HCT116 (cell line): ENCODE results near the gene EARS2. TPM values are rescaled to one million over a fixed set of nuclear protein-coding genes. Genes with fewer than 3 reads are reported as not detected.
A peak's percentile ranks its signal among the peaks of the same experiment; 100 is the strongest.

Experiments used
- ATAC-seq: fragments of 200-7000 bp; cut with Tn5 transposase; 2 replicates; pipeline ENCODE4 v1.9.1; 2020; ENCODE audit warnings: mild to moderate bottlenecking, moderate library complexity
- BruUV-seq: library from RNA; stranded (reverse); fragments of 400-500 nt; replicated peaks from 2 replicates; lab custom pipeline; 2021; lab: Mats Ljungman, UMichigan
- CTCF ChIA-PET: fragments of 300-600 bp; sonication (Branson Sonifier 250); formaldehyde crosslinking; loops from one replicate; lab custom pipeline; 2021; ENCODE audit warnings: antibody characterized with exemption; lab: Charles Lee
- POLR2A ChIA-PET: fragments of 300-600, 350-600 bp; sonication (Branson Sonifier 250); formaldehyde crosslinking; loops from one replicate; lab custom pipeline; 2021; ENCODE audit warnings: antibody characterized with exemption; lab: Charles Lee
- RAD21 ChIA-PET, 2 experiments: fragments of 300-600 bp; sonication (Branson Sonifier 250); formaldehyde crosslinking; loops; one replicate each; lab custom pipeline; 2023; ENCODE audit warnings: low total read pairs in 2 of 2; ENCODE audit not compliant: uncharacterized antibody in 2 of 2, unreplicated experiment in 2 of 2, low non-redundant PET in 1 of 2; lab: Charles Lee
- DNase-seq: peaks from one replicate; pipeline ENCODE4 v3.0.0-alpha.2; 2010; ENCODE audit warnings: low read depth, low spot score
- H2AFZ ChIP-seq: fragments of 200-600 bp; shearing (Covaris generic), sonication (generic); 2 replicates; pipeline ENCODE4 v1.6.1; 2017; ENCODE audit warnings: low read depth, mixed run types, mixed read lengths, antibody characterized with exemption, low read length; ENCODE audit not compliant: poor library complexity, severe bottlenecking
- H3K27ac ChIP-seq: 2 replicates; pipeline ENCODE4 v1.5.1; 2012; ENCODE audit warnings: low read depth, low read length
- H3K27me3 ChIP-seq: fragments of 200-600 bp; sonication (generic); 2 replicates; pipeline ENCODE4 v1.6.1; 2016; ENCODE audit warnings: mixed run types, low read length, mixed read lengths; ENCODE audit not compliant: insufficient read depth
- H3K36me3 ChIP-seq, 2 experiments: fragments of 200-500 bp in 1 of 2; fragments of 200-600 bp in 1 of 2; sonication (Bioruptor generic) in 1 of 2; sonication (generic) in 1 of 2; 2 replicates each; pipeline versions ENCODE4 v1.5.1 to v1.6.1; 2014 to 2016; ENCODE audit warnings: low read length in 2 of 2, inconsistent platforms in 1 of 2, mixed read lengths in 1 of 2, mixed run types in 1 of 2; ENCODE audit not compliant: insufficient read depth in 2 of 2, control insufficient read depth in 1 of 2
- H3K4me1 ChIP-seq, 2 experiments: fragments of 200-600 bp in 1 of 2; sonication (generic) in 1 of 2; 2 replicates each; pipeline versions ENCODE4 v1.5.1 to v1.6.1; 2012 to 2017; ENCODE audit warnings: low read length in 2 of 2, inconsistent platforms in 1 of 2, mild to moderate bottlenecking in 1 of 2, mixed read lengths in 1 of 2, mixed run types in 1 of 2, moderate library complexity in 1 of 2; ENCODE audit not compliant: insufficient read depth in 2 of 2, control insufficient read depth in 1 of 2
- H3K4me2 ChIP-seq: fragments of 200-600 bp; sonication (generic); 2 replicates; pipeline ENCODE4 v1.6.1; 2017; ENCODE audit warnings: mixed run types, low read length, mixed read lengths
- H3K4me3 ChIP-seq, 2 experiments: fragments of 200-600 bp in 1 of 2; sonication (generic) in 1 of 2; replicated peaks in 1 of 2; 2 replicates each; pipeline ENCODE4 v1.5.1; 2011 to 2016; ENCODE audit warnings: low read length in 2 of 2, control low read depth in 1 of 2, low read depth in 1 of 2, mild to moderate bottlenecking in 1 of 2, mixed read lengths in 1 of 2, mixed run types in 1 of 2
- H3K79me2 ChIP-seq: fragments of 200-600 bp; sonication (generic); 2 replicates; pipeline ENCODE4 v1.6.1; 2017; ENCODE audit warnings: mild to moderate bottlenecking, mixed run types, low read length, moderate library complexity, mixed read lengths; ENCODE audit not compliant: insufficient read depth
- H3K9ac ChIP-seq: fragments of 200-600 bp; sonication (generic); 2 replicates; pipeline ENCODE4 v1.6.1; 2016; ENCODE audit warnings: low read length, mixed read lengths
- H3K9me2 ChIP-seq: fragments of 200-600 bp; sonication (generic), shearing (Covaris generic); 2 replicates; pipeline ENCODE4 v1.6.1; 2017; ENCODE audit warnings: mixed run types, mild to moderate bottlenecking, moderate library complexity; ENCODE audit not compliant: insufficient read depth
- H3K9me3 ChIP-seq, 2 experiments: fragments of 200-500 bp in 1 of 2; fragments of 200-600 bp in 1 of 2; sonication (Bioruptor generic) in 1 of 2; sonication (generic) in 1 of 2; 2 replicates each; pipeline ENCODE4 v1.6.1; 2014 to 2017; ENCODE audit warnings: low read length in 2 of 2, mixed read lengths in 2 of 2, inconsistent platforms in 1 of 2, low read depth in 1 of 2, mild to moderate bottlenecking in 1 of 2, mixed run types in 1 of 2, moderate library complexity in 1 of 2; ENCODE audit not compliant: control insufficient read depth in 1 of 2, insufficient read depth in 1 of 2
- H4K20me1 ChIP-seq: fragments of 200-600 bp; sonication (generic), shearing (Covaris generic); 2 replicates; pipeline ENCODE4 v1.6.1; 2017; ENCODE audit warnings: mixed run types, mild to moderate bottlenecking, moderate library complexity; ENCODE audit not compliant: insufficient read depth
- YY1 ChIP-seq: IDR thresholded peaks from 2 replicates; pipeline ENCODE4 v1.6.1; 2011; ENCODE audit warnings: low read length, low read depth, moderate library complexity, mild to moderate bottlenecking; ENCODE audit not compliant: insufficient replicate concordance; ENCODE audit errors: extremely low read depth
- intact Hi-C: fragments of 100-400 bp; cut with micrococcal nuclease; formaldehyde crosslinking; loops from 2 replicates; pipeline ENCODE4 v1.10.0; 2022
- total RNA-seq: library from RNA; stranded (reverse); gene quantifications from one replicate; pipeline ENCODE4 v1.2.1, GENCODE V29; 2021; ENCODE audit not compliant: unreplicated experiment
- TF ChIP-seq, protein P1 (sequence below), 3 experiments: fragments of 200-600 bp in 1 of 3; sonication (generic) in 1 of 3; IDR thresholded peaks in 2 of 3; conservative IDR thresholded peaks in 1 of 3; 2 replicates each; pipeline ENCODE4 v1.5.1; 2012 to 2017; ENCODE audit warnings: low read depth in 2 of 3, low read length in 2 of 3, antibody characterized with exemption in 1 of 3, borderline replicate concordance in 1 of 3, control low read depth in 1 of 3, mild to moderate bottlenecking in 1 of 3, mixed read lengths in 1 of 3, mixed run types in 1 of 3, moderate library complexity in 1 of 3; ENCODE audit not compliant: insufficient read depth in 1 of 3

The EARS2 gene
- total RNA-seq, 1 experiment from 2014 or later, result 35.6 TPM

- TF ChIP-seq, protein P1, sequence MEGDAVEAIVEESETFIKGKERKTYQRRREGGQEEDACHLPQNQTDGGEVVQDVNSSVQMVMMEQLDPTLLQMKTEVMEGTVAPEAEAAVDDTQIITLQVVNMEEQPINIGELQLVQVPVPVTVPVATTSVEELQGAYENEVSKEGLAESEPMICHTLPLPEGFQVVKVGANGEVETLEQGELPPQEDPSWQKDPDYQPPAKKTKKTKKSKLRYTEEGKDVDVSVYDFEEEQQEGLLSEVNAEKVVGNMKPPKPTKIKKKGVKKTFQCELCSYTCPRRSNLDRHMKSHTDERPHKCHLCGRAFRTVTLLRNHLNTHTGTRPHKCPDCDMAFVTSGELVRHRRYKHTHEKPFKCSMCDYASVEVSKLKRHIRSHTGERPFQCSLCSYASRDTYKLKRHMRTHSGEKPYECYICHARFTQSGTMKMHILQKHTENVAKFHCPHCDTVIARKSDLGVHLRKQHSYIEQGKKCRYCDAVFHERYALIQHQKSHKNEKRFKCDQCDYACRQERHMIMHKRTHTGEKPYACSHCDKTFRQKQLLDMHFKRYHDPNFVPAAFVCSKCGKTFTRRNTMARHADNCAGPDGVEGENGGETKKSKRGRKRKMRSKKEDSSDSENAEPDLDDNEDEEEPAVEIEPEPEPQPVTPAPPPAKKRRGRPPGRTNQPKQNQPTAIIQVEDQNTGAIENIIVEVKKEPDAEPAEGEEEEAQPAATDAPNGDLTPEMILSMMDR (IDR thresholded peaks at IDR 0.05 in 2 of 3, conservative IDR thresholded peaks at IDR 0.05 in 1 of 3; ENCODE audit: borderline replicate concordance in 1 of 3, insufficient read depth in 1 of 3, low read depth in 2 of 3, low read length in 2 of 3), result no peak
Measured at GRCh38 chr16:23505671-23506605, 51.2 kb downstream of the EARS2 start (continued).

DNA sequence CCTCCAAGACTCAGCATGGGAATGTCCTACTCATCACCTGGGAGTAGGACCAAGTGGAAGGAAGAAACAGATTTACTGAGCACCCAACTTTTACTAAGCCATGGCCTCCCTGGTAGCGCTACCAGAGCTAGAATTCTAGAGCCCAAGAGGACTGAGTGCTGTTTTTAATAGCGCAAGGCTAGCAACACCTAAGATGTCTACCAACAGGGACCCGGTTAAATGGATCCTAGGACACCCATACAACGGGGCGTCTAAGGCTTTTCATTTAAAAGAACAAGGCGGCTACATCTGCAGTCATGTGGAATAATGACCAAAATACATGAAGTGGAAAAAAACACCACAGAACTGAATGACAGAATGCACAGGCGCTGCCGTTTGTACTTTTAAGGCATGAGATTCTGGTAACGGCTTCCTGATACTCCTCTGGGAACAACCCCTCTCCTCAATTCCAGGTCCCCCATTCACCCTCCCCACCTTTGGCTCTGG lies 51.9 kb downstream of the EARS2 start:
- RAD21 ChIA-PET, result interaction anchor here in 1 of 2 experiments (0.6 kb wide), 1 partner anchor 14 kb away, joined by 3 read pairs; no protein-coding TSS in a partner anchor

More for the DNA sequence above, 51.9 kb downstream of the EARS2 start:
- intact Hi-C loops, result no loop called here
- ChIA-PET CTCF (interaction anchor here (0.9 to 1.3 kb wide), 2 partner anchors 52 to 69 kb away, joined by 3 read pairs; partner anchors contain the start of genes EARS2 and UBFD1), POLR2A (no interaction called here)
- TF ChIP-seq, protein P1 (IDR thresholded peaks at IDR 0.05 in 2 of 3, conservative IDR thresholded peaks at IDR 0.05 in 1 of 3; ENCODE audit: borderline replicate concordance in 1 of 3, insufficient read depth in 1 of 3, low read depth in 2 of 3, low read length in 2 of 3), result no peak
- TF ChIP-seq YY1, result no peak
- Histone ChIP-seq H3K27me3 (no peaks in the 10 kb centered on the region), H3K4me1 (peaks cover 19 to 55% of the 10 kb centered on the region in 2 experiments), H3K36me3 (peaks cover 0 to 7% of the 10 kb centered on the region in 2 experiments; a peak in 1 of 4 replicates), H2AFZ (no peak overlapping the region), H4K20me1 (peaks cover 53% of the 10 kb centered on the region), H3K9ac (peak overlapping the region; percentile 16; the same call in 1 of the 2 replicates), H3K9me3 (no peaks in the 10 kb centered on the region), H3K27ac (no peak overlapping the region), H3K4me2 (peak overlapping the region; percentile 58), H3K4me3 (no peak overlapping the region), H3K9me2 (no peaks in the 10 kb centered on the region), H3K79me2 (peaks cover 96% of the 10 kb centered on the region)
- BruUV-seq, result no TSS peak
- no peak for DNase-seq
- peak; percentile 40 for ATAC-seq
